GM20431 (cell line): ENCODE results near the gene ADAR.

Experiments used
- in situ Hi-C: fragments of 300-500 bp; cut with MseI, MboI; formaldehyde crosslinking; loops from one replicate; pipeline ENCODE4 v1.15.0; 2020; ENCODE audit warnings: low sequenced_read_pairs; ENCODE audit not compliant: unreplicated experiment

The ADAR gene

DNA sequence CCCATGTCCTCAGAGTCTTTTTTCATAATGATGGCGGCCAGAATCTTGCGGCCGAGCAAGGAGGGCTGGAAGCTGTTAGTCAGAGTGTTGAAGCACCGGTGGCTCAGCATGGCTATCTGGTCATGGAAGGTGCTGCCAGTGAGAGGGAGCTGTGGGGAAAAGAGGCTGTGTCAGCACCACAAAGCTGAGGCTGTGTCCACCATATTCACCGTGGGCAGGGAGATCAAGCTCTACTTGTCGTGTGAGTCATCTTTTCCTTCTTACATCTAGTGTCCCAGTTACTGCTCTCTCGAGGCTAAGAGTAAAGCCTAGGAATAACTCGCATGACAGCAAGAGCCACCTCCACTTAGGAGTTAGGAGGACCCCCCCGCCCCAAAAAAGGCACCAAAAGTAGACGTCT is 18.2 kb downstream of the ADAR start:
- in situ Hi-C loops = no loop called here

DNA sequence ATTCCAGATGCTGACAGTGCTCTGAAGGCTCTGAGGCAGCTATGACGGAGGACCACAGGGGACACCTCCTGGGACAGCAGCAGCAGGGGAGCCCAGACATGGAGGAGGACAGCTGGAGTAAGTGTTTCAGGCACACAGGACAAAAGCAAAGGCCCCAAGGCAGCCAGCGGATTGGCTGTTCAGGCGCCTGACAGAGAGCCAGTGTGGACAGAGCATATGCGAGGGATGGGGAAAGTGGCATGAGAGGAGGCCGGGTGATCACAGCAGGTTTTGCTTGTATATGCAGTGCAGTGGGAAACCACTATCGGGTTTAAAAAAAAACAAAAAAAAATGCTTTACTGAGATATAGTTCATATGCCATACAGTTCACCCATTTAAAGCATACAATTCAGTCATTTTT is 21.3 kb downstream of the ADAR start:
- in situ Hi-C loops = no loop called here

DNA sequence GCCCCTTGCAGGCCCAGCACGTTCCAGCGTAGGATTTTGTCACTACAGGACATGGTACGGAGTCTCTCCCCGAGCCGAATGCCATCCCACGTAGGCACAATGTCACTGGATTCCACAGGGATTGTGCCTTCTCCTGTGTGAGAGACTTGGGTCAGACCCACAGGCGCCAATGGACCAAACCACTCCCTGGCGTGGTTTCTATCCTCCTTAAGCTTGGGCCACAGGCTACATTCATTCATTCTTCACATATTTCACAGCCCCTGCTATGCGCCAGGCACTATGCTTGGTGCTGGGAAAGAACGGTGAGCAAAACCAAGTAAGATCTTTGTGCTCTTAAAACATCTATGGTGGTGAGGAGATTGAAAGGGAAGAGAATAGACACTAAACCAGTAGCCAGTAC is 21.8 kb downstream of the ADAR start:
- in situ Hi-C loops = no loop called here

DNA sequence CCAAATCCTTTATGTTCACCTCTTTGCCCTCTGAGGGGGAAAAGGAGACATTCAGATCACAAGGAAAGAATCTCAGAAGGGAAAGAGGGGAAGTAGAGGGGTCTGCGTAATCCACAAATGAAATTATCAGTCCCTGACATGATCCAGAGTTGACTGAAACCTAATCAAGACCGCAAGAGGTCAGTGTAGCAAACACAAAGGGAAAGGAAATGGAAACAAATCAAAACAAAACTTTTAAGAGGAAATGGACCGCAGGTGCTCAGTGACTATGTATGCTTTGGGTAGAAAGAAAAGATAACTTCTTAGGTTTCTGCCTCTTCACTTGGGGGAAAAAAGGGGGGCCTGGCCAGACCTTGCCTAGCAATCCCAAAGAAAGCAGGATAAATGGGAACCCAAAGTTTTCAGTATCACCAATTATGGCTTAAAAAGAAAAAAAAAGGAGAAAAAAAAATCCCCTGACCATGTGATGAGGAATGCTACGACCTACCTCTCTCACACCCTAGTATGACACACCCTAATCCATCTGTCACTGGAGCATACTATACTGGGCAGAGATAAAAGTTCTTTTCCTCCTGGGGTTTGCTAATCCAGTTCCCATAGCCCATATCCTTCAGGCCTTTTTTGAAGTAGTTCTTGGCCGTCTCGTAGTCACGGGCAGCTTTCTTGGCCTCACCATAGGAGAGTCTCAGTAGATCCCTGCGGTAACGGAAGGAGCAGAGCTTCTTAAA is 23.6 kb downstream of the ADAR start:
- in situ Hi-C loops = no loop called here

DNA sequence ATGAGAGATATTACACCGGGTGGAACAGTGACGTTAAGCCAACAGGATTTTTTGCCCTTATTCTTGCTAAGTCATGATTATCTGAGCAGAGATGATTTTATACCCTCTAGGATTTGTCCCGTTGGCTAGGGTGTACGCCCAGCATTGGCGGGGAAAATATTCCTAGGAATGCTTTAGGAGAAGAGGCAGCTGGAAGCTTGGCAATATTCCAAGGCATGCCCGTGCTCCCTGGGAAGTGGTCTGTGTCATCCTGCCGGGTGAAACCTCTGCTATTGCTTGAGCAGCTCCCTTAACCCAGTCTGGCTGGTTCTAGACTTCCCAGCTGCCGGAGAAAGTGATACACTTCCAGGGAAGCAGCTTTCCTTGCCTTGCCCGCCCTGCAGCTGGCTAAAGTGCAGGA is 24.2 kb downstream of the ADAR start:
- in situ Hi-C loops = no loop called here

DNA sequence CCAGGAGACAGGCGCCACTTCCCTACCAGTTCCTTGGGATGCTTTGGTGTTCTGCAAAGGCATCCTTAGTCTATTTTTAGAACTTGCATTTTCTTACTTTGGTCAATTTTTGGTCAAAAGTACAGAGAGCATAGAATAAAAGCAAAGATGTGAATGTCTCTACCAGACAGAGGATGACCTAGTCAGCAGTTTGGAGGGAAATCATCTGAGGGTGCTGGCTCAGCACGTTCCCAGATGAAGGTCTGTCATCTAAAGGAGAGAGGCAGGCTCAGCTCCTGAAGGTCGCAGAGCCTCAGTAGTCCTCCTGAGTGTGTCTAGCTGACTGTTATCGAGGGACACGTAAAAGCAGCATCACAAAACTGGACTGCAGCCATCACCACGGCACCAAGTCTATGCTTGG is 25.1 kb downstream of the ADAR start:
- in situ Hi-C loops = no loop called here

DNA sequence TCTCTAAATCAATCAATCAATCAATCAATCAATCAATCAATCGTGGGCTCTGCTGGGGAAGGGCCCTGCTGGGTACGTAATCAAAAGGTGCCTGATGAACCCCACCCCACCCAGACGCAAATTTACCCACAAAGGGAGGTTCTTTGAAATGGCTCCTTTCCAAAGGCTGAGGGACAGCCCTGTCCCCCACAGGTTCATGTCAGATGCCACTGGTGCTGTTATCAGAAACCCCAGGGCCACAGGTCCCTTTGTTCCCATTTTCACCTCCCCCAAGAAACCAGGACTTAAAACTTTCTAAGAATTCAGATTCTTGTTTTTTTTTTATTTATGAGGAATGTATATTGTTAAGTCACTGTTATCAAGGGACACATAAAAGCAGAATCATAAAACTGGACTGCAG is 26.2 kb downstream of the ADAR start:
- in situ Hi-C loops = no loop called here

DNA sequence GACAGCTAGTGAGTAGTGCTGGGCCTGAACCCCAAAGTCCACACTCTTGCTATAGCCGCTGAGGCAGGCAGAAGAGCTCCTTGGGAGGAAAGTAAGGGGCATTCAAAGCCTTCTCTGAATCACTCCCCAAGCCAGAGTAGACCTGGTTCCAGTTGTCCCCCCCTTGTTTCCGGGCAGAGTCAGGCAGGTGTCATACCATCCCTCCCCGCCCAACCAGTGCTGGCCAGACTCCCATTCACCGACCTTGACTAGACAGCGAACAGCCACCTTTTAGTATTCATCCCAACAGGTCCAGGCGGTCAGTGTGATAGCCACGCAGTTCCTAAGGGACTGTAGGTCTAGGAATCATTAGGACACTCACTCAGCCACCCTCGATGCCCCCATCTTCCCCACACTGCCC is 28.6 kb downstream of the ADAR start:
- in situ Hi-C loops = no loop called here

DNA sequence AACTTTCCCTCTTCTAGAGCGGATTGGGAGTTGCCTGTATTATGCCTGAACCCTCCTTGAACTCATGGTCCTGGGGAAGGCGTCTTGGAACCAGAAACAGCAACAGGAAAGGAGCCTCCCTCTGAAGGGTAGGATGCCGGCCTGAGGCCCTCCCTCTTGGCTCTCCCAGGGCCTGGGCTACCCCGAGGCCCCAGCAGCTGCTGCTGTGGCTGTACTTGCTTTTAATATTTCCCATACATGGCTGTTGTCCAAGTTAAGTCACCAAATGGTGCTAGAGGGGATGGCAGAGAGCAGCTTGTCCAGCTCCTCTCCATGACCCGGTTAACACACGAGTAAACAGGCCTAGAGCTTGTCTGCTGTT is 29.9 kb downstream of the ADAR start:
- in situ Hi-C loops = no loop called here

DNA sequence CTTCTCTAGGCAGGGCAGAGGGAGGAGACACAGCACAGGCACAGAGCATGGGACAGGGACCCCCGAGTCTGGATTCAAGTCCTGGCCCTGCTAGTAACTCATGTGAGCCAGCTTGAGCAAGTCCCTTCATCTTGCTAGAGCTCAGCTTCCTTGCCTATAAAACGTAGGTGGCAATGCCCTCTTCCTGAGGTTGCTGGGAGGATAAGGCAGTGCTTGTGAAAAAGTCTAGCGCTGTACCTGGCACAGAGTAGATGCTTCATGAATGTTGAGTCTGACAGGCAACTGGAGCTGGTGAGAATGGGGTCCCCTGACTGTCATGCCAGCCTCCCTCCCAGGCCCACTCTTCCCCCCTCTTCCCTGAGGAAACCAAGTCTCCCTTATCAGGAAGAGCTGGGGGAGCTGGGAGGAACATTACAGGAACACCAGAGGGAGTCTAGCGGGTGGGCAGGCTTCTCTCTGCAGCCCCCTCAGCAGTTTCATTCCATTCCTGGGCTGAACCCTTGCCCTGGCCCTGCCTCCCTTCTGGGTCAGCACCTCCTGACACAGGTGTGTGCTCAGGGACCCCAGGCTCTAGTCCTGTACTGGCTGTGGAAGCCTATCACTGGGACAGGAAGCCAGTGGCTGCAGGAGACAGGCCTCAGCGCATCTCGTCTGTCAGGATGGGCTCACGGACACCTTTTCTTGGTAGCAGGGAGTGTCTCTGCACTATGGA is 30.5 kb downstream of the ADAR start:
- in situ Hi-C loops = no loop called here

DNA sequence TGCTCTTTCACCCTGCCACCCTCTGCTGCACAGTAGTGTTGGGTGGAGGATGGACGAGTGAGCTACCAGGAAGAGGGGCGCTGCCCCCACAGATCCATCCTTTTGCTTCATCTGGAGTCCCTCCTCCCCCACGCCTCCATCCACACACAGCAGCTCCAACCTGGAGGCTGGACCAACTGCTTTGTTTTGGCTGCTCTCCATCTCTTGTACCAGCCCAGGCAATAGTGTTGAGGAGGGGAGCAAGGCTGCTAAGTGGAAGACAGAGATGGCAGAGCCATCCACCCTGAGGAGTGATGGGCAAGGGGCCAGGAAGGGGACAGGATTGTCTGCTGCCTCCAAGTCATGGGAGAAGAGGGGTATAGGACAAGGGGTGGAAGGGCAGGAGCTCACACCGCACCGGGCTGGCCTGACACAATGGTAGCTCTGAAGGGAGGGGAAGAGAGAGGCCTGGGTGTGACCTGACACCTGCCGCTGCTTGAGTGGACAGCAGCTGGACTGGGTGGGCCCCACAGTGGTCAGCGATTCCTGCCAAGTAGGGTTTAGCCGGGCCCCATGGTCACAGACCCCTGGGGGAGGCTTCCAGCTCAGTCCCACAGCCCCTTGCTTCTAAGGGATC is 31.9 kb downstream of the ADAR start:
- in situ Hi-C loops = no loop called here

DNA sequence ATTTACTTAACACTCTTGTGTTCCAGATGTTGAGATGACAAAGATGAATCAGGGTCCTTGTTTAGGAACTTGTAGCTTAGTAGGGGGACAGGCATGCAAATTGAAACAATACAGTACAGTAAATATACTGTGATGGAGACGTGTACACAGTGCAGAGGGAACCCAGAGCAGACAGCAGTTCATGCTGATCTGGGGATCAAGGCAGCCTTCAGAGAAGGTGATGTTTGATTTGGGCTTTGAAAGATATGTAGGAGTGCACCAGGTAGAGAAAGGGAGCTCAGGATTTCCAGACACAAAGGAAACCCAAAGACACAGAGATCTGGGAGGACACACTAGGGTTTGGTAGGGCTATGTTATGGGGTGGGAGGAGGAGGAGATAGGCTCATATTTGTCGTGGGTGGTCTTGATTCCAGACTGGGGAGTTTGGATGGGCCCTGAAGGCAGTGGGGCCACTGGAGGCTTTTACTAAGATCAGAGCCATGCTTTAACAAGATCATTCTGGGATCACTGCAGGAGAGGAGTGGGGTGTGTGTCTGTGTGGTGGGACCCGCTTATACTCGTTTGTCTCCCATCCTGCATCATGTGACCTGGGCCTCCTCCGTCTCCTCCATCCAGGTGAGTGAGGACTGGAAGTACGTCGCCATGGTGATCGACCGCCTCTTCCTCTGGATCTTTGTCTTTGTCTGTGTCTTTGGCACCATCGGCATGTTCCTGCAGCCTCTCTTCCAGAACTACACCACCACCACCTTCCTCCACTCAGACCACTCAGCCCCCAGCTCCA is 32.6 kb downstream of the ADAR start:
- in situ Hi-C loops = no loop called here

DNA sequence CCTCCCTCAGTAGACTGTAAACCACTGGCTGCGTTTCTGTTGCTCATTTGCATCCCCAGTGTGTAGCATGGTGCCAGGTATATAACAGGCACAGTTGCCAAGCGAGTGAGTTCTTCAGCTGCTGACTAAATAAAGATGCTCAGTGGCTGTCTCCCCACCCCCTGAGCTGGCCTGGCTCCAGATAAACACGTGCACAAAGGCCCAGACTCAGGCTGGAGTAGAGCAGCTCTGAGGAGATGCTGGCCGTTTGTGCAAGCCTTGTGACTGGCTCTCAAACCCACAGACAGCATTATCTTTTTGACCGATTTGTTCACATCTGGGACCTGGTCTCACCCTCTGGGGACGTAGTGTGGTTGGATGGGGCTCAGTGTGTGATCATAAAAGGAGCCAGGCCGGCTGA is 33.3 kb downstream of the ADAR start:
- in situ Hi-C loops = no loop called here

DNA sequence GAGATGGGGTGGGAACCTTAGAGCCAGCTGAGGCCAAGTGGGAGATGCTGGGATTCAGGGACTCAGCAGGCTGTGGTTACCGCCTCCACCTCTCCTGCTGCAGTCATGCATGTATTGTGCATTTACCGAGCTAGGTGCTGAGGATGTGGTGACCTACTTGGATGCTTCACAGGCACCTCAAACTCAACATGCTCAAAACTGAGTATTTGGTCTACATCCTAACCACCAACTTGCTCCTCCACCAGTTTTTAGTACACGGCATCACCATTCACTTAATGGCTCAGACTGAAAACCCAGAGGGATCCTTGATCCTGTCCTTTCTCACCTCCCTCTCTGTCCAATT is 34.8 kb downstream of the ADAR start:
- in situ Hi-C loops = no loop called here

DNA sequence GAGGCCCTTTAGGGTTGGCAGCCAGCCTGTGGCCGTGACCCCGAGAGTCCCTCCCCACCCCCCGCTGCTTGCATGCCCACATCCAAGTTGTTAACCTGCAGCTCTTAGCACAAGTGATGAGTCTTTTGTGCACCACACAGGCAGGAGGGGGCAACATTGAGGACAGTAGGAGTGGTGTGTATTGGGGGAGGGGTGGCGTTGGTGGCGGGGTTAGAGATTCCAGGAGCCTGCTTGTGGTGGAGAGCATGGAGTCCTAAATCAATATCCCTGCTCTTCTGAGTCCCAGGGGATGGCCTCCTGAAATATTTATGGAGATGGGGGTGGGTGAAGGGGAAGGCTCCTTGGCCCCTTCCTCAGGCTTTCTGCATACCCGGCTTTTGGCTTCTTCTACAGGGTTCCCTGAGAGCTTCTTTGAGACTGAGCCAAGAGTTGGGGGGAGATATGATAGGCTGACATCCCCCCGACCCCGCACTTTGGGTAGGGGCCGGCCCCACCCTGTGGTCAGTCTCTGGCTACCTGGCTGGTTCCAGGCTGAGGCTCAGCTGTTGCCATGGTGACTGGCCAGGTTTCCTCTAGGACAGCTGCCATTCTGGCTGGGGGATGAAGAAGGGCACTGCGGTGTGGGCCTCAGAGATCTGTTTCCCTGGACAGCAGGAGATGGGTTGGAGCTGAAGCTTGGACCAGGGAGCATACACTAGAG is 35.4 kb downstream of the ADAR start:
- in situ Hi-C loops = no loop called here

DNA sequence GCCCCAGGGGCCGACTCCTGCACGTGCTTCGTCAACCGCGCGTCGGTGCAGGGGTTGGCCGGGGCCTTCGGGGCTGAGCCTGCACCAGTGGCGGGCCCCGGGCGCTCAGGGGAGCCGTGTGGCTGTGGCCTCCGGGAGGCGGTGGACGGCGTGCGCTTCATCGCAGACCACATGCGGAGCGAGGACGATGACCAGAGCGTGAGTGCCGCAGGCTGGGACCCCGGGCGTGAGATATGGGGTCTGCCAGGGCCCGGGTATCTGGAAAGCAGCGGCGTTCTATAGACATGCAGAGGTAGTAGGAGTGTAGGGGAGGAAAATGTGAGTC is 36.1 kb downstream of the ADAR start:
- in situ Hi-C loops = no loop called here

DNA sequence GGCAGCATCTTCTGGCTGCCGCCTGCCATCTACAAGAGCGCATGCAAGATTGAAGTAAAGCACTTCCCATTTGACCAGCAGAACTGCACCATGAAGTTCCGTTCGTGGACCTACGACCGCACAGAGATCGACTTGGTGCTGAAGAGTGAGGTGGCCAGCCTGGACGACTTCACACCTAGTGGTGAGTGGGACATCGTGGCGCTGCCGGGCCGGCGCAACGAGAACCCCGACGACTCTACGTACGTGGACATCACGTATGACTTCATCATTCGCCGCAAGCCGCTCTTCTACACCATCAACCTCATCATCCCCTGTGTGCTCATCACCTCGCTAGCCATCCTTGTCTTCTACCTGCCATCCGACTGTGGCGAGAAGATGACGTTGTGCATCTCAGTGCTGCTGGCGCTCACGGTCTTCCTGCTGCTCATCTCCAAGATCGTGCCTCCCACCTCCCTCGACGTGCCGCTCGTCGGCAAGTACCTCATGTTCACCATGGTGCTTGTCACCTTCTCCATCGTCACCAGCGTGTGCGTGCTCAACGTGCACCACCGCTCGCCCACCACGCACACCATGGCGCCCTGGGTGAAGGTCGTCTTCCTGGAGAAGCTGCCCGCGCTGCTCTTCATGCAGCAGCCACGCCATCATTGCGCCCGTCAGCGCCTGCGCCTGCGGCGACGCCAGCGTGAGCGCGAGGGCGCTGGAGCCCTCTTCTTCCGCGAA is 36.6 kb downstream of the ADAR start:
- in situ Hi-C loops = no loop called here

DNA sequence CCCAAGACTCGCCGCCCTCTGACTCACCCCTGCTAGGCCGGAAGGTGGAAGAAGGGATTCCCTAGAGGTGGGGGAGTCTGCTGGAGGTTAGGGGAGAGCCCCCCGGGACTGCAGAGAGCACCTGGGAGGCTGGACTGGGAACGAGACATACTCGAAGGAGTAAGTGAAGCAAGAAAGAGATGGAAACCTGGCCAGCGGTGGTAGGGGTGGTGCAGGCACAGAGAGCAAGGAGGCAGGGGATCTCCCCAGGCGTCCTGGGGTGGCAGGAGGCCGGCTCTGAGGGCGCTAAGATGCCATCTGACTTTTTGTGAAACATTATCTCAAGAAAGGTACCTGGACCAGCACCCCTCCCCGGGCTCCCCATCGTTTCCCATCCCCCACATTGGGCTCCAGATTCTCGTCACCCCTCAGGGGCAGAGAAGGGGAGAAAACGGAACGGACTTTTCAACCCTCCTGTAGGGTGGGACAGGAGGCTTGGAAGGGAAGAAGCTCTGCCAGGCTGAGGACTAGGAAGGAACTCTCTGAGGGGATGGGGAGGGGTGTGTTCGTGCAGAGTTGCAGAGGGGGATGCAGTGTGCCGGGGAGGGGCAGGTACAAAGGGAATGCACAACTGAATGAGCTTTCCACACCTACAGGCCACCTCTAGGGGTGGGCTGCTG is 39.7 kb downstream of the ADAR start:
- in situ Hi-C loops = no loop called here

DNA sequence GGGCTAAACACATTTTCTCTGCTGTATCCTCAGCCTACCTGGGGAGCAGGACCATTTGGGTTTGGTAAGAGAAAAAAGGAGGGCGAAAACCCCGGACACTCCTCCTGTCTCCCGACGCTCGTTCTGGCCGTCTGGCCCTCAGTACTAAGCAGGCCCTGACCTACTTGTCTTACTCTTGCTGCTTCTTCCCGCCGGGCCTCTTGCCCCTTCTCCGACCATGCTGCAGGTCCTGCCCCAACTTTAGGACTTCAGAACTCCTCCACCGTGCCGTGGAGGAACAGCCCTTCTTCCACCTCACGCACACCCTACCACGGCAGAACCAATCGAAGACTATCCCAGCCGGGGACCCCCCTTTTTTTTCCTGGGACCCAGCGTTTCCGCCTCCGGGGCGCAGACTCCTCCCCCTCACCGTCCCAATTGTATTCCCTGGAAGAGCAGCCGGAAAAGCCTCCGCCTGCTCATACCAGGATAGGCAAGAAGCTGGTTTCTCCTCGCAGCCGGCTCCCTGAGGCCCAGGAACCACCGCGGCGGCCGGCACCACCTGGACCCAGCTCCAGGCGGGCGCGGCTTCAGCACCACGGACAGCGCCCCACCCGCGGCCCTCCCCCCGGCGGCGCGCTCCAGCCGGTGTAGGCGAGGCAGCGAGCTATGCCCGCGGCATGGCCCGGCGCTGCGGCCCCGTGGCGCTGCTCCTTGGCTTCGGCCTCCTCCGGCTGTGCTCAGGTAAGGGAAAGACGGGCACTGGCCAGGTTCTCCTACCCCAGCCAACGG is 40.4 kb downstream of the ADAR start, which contains the start of gene CHRNB2:
TSS of gene CHRNB2 (plus strand) at position 393 of the 771 bp plus-strand sequence. CDS start at position 660, 267 bp downstream.
- in situ Hi-C loops = no loop called here
